HL-60/S4 treated with retinoic acid at 250 ng/mL for 4 days and 3 days (cell line): ENCODE measurements around the gene RHBDD3.

ENCODE experiments used
- in situ Hi-C: fragments of 300-500 bp; cut with MboI; formaldehyde crosslinking; loops from 2 replicates; pipeline ENCODE4 v1.7.0; 2022; ENCODE audit warnings: low sequenced_read_pairs

Gene RHBDD3

GRCh38 chr22:29267858-29268510 lies at the start of gene RHBDD3, which contains the start of gene EWSR1:
TSS of gene RHBDD3 (minus strand) at chr22:29267981. CDS start at chr22:29265626, 2,355 bp downstream.
TSS of gene EWSR1 (plus strand) at chr22:29268268. CDS start at chr22:29268337, 69 bp downstream.
- in situ Hi-C loops, result no loop called here

GRCh38 chr22:29316141-29316828 lies 48.5 kb upstream of the RHBDD3 start:
- in situ Hi-C loops, result no loop called here

- in situ Hi-C loops, result no loop called here
Measured at GRCh38 chr22:29315286-29316140, 47.7 kb upstream of the RHBDD3 start, which contains the start of gene RASL10A. TSS of gene RASL10A (minus strand) at chr22:29315697. CDS start at chr22:29315246, 451 bp downstream.

- in situ Hi-C loops, result no loop called here
Measured at GRCh38 chr22:29314537-29315285, 46.9 kb upstream of the RHBDD3 start.

- in situ Hi-C loops, result no loop called here
Measured at GRCh38 chr22:29313576-29314466, 46.0 kb upstream of the RHBDD3 start.

- in situ Hi-C loops, result no loop called here
Measured at GRCh38 chr22:29313126-29313575, 45.4 kb upstream of the RHBDD3 start.

- in situ Hi-C loops, result no loop called here
Measured at GRCh38 chr22:29312218-29313125, 44.7 kb upstream of the RHBDD3 start.

- in situ Hi-C loops, result no loop called here
Measured at GRCh38 chr22:29311464-29312217, 43.9 kb upstream of the RHBDD3 start.

- in situ Hi-C loops, result no loop called here
Measured at GRCh38 chr22:29310863-29311339, 43.1 kb upstream of the RHBDD3 start.

GRCh38 chr22:29310065-29310862 lies 42.5 kb upstream of the RHBDD3 start:
- in situ Hi-C loops, result no loop called here

- in situ Hi-C loops, result no loop called here
Measured at GRCh38 chr22:29309332-29310064, 41.7 kb upstream of the RHBDD3 start.

GRCh38 chr22:29308791-29309262 lies 41.0 kb upstream of the RHBDD3 start:
- in situ Hi-C loops, result no loop called here

- in situ Hi-C loops, result no loop called here
Measured at GRCh38 chr22:29308148-29308790, 40.5 kb upstream of the RHBDD3 start.

- in situ Hi-C loops, result no loop called here
Measured at GRCh38 chr22:29307596-29308147, 39.9 kb upstream of the RHBDD3 start.
